ENCODE data around the gene HPSE2. TPM values are rescaled to one million over a fixed set of nuclear protein-coding genes. Genes with fewer than 3 reads are reported as not detected.

HPSE2 gene
- total RNA-seq, 3 donors from 2014 or later: 2.7 to 8.0 (median 5.9) TPM

GRCh38 chr10:98483658-98484057 is 752.0 kb downstream of the HPSE2 start:
- no peak for DNase-seq (ENCODE audit: low spot score in 2 of 2)
- no peak for TF ChIP-seq POLR2A (IDR thresholded peaks at IDR 0.05)
- no peak for TF ChIP-seq CTCF (IDR thresholded peaks at IDR 0.05)
- no peak for TF ChIP-seq POLR2AphosphoS5 (IDR thresholded peaks at IDR 0.05)
- no peak overlapping the region for H3K4me3 ChIP-seq
- H3K36me3 ChIP-seq: no peaks in the 10 kb centered on the region
- H3K27me3 ChIP-seq: no peaks in the 10 kb centered on the region
- no peaks in the 10 kb centered on the region for H3K9me3 ChIP-seq
- H3K27ac ChIP-seq: no peak overlapping the region
- intact Hi-C loops (cut with DNase I; ENCODE audit: low total_unique reads): no loop called here
- H3K4me1 ChIP-seq: no peaks in the 10 kb centered on the region

GRCh38 chr10:98482096-98482495 is 753.6 kb downstream of the HPSE2 start:
- H3K27me3 ChIP-seq: no peaks in the 10 kb centered on the region
- intact Hi-C loops (cut with DNase I; ENCODE audit: low total_unique reads): no loop called here
- H3K4me1 ChIP-seq: no peaks in the 10 kb centered on the region
- H3K27ac ChIP-seq: peak overlapping the region in 1 of 2 donors; percentile 1
- no peaks in the 10 kb centered on the region for H3K9me3 ChIP-seq
- no peak overlapping the region for H3K4me3 ChIP-seq
- no peaks in the 10 kb centered on the region for H3K36me3 ChIP-seq
- TF ChIP-seq CTCF (IDR thresholded peaks at IDR 0.05): no peak
- no peak for TF ChIP-seq POLR2A (IDR thresholded peaks at IDR 0.05)
- TF ChIP-seq POLR2AphosphoS5 (IDR thresholded peaks at IDR 0.05): no peak
- no peak for DNase-seq (ENCODE audit: low spot score in 2 of 2)

- intact Hi-C loops (cut with DNase I; ENCODE audit: low total_unique reads): no loop called here
- Histone ChIP-seq H3K27ac (peak overlapping the region in 1 of 2 donors; percentile 1), H3K27me3 (no peaks in the 10 kb centered on the region), H3K9me3 (no peaks in the 10 kb centered on the region), H3K36me3 (no peaks in the 10 kb centered on the region), H3K4me3 (no peak overlapping the region), H3K4me1 (no peaks in the 10 kb centered on the region)
- no peak for DNase-seq (ENCODE audit: low spot score in 2 of 2)
- TF ChIP-seq POLR2AphosphoS5 (IDR thresholded peaks at IDR 0.05): no peak
- TF ChIP-seq POLR2A (IDR thresholded peaks at IDR 0.05): no peak
- TF ChIP-seq CTCF (IDR thresholded peaks at IDR 0.05): no peak
These were observed 754.2 kb downstream of the HPSE2 start for GRCh38 chr10:98481404-98481945.

- no peaks in the 10 kb centered on the region for H3K4me1 ChIP-seq
- no peak for DNase-seq (ENCODE audit: low spot score in 2 of 2)
- H3K36me3 ChIP-seq: no peaks in the 10 kb centered on the region
- H3K27ac ChIP-seq: no peak overlapping the region
- no peak for TF ChIP-seq POLR2AphosphoS5 (IDR thresholded peaks at IDR 0.05)
- TF ChIP-seq POLR2A (IDR thresholded peaks at IDR 0.05): no peak
- TF ChIP-seq CTCF (IDR thresholded peaks at IDR 0.05): no peak
- no peaks in the 10 kb centered on the region for H3K27me3 ChIP-seq
- intact Hi-C loops (cut with DNase I; ENCODE audit: low total_unique reads): no loop called here
- no peak overlapping the region for H3K4me3 ChIP-seq
- H3K9me3 ChIP-seq: no peaks in the 10 kb centered on the region
These were observed 757.0 kb downstream of the HPSE2 start for GRCh38 chr10:98478430-98479222.

- Histone ChIP-seq H3K36me3 (no peaks in the 10 kb centered on the region), H3K27ac (no peak overlapping the region), H3K9me3 (no peaks in the 10 kb centered on the region), H3K4me3 (no peak overlapping the region), H3K27me3 (no peaks in the 10 kb centered on the region), H3K4me1 (no peaks in the 10 kb centered on the region)
- no peak for DNase-seq (ENCODE audit: low spot score in 2 of 2)
- intact Hi-C loops (cut with DNase I; ENCODE audit: low total_unique reads): no loop called here
- TF ChIP-seq CTCF (IDR thresholded peaks at IDR 0.05): no peak
- TF ChIP-seq POLR2A (IDR thresholded peaks at IDR 0.05): no peak
- TF ChIP-seq POLR2AphosphoS5 (IDR thresholded peaks at IDR 0.05): no peak
These were observed 757.8 kb downstream of the HPSE2 start for GRCh38 chr10:98477861-98478260.
